Activated CD4-positive, alpha-beta T cell treated with anti-CD3 and anti-CD28 coated beads for 4 hours (primary cell): ENCODE data around the gene PSMA5.
"Not testable (repeated sequence)": the region's sequence is repeated elsewhere in the genome, so short reads cannot be mapped to it uniquely, and the experiment has no call there.

ENCODE experiments used
- DNase-seq, 2 donors: peaks; one replicate each; pipeline ENCODE4 v3.0.0-alpha.2; 2020

PSMA5 gene

GRCh38 chr1:109432336-109432735, 6.1 kb upstream of the PSMA5 start:
- no peak for DNase-seq

- no peak for DNase-seq
Observed at GRCh38 chr1:109427171-109427467, 871 bp upstream of the PSMA5 start.

- peak; percentile 57 to 65 for DNase-seq
Observed at GRCh38 chr1:109425391-109426280, 612 bp downstream of the PSMA5 start.

- DNase-seq = no peak
Observed at GRCh38 chr1:109423498-109423897, 2.8 kb downstream of the PSMA5 start.

- no peak for DNase-seq
Observed at GRCh38 chr1:109412551-109412950, 13.7 kb downstream of the PSMA5 start.

GRCh38 chr1:109404838-109405237, 21.4 kb downstream of the PSMA5 start:
- no peak for DNase-seq

- no peak for DNase-seq
Observed at GRCh38 chr1:109402025-109402424, 24.2 kb downstream of the PSMA5 start.

GRCh38 chr1:109400035-109400655, 26.1 kb downstream of the PSMA5 start:
- DNase-seq = no peak

- peak in 1 of 2 donors; percentile 45 for DNase-seq
Observed at GRCh38 chr1:109399326-109399957, 26.8 kb downstream of the PSMA5 start.

- DNase-seq = no peak
Observed at GRCh38 chr1:109398343-109399225, 27.7 kb downstream of the PSMA5 start.

GRCh38 chr1:109397581-109398342, 28.5 kb downstream of the PSMA5 start, which contains the start of gene SORT1:
Gene SORT1 (minus strand): TSS chr1:109397918. CDS start chr1:109397892, 26 bp downstream.
- DNase-seq = peak; percentile 31 to 40

GRCh38 chr1:109396871-109397580, 29.2 kb downstream of the PSMA5 start:
- no peak for DNase-seq

GRCh38 chr1:109396513-109396839, 29.8 kb downstream of the PSMA5 start:
- no peak for DNase-seq

GRCh38 chr1:109395602-109396512, 30.4 kb downstream of the PSMA5 start:
- DNase-seq = no peak

GRCh38 chr1:109395282-109395599, 31.0 kb downstream of the PSMA5 start:
- DNase-seq = not testable (repeated sequence)

- no peak for DNase-seq
Observed at GRCh38 chr1:109394591-109395281, 31.5 kb downstream of the PSMA5 start.

GRCh38 chr1:109393617-109394233, 32.5 kb downstream of the PSMA5 start:
- no peak for DNase-seq

- no peak for DNase-seq
Observed at GRCh38 chr1:109392788-109393616, 33.2 kb downstream of the PSMA5 start.
